Loucy (cell line): Measurements from ENCODE around the gene MCF2L2.
"Not testable (repeated sequence)": the region's sequence is repeated elsewhere in the genome, so short reads cannot be mapped to it uniquely, and the experiment has no call there.

ENCODE experiments used
- H2AFZ ChIP-seq: fragments of 200-600 bp; sonication (generic); 2 replicates; pipeline ENCODE4 v1.6.0; 2016; ENCODE audit warnings: antibody characterized with exemption, mild to moderate bottlenecking, low read length, moderate library complexity
- H3F3A ChIP-seq: fragments of 200-600 bp; 2 replicates; pipeline ENCODE4 v1.6.0; 2016; ENCODE audit warnings: antibody characterized with exemption, low read depth, mild to moderate bottlenecking
- H3K27me3 ChIP-seq: fragments of 200-600 bp; sonication (generic); 2 replicates; pipeline ENCODE4 v1.6.1; 2014; ENCODE audit warnings: low read length, mild to moderate bottlenecking; ENCODE audit not compliant: insufficient read depth, poor library complexity, severe bottlenecking
- H3K36me3 ChIP-seq: fragments of 200-600 bp; sonication (generic); 2 replicates; pipeline ENCODE4 v1.6.1; 2016; ENCODE audit warnings: low read length; ENCODE audit not compliant: insufficient read depth
- H3K4me1 ChIP-seq: fragments of 200-600 bp; sonication (generic); 2 replicates; pipeline ENCODE4 v1.5.1; 2014; ENCODE audit warnings: low read length, mild to moderate bottlenecking; ENCODE audit not compliant: insufficient read depth, poor library complexity, severe bottlenecking
- H3K4me2 ChIP-seq: fragments of 200-600 bp; sonication (generic); 2 replicates; pipeline ENCODE4 v1.6.0; 2014; ENCODE audit warnings: antibody characterized with exemption, low read length, low read depth, mild to moderate bottlenecking; ENCODE audit not compliant: poor library complexity, severe bottlenecking
- H3K4me3 ChIP-seq: fragments of 200-600 bp; sonication (generic); 2 replicates; pipeline ENCODE4 v1.5.1; 2014; ENCODE audit warnings: low read length, mild to moderate bottlenecking, mixed read lengths; ENCODE audit not compliant: poor library complexity, severe bottlenecking
- H3K79me2 ChIP-seq: fragments of 200-600 bp; sonication (generic); 2 replicates; pipeline ENCODE4 v1.6.1; 2014; ENCODE audit warnings: low read length; ENCODE audit not compliant: insufficient read depth
- H3K9ac ChIP-seq: fragments of 200-600 bp; sonication (generic); 2 replicates; pipeline ENCODE4 v1.6.0; 2014; ENCODE audit warnings: mild to moderate bottlenecking, low read depth, low read length, moderate library complexity; ENCODE audit not compliant: poor library complexity, severe bottlenecking
- H3K9me2 ChIP-seq: fragments of 200-600 bp; sonication (generic); replicated peaks from 2 replicates; pipeline ENCODE4 v1.6.1; 2016; ENCODE audit warnings: low read depth, low read length, mixed read lengths
- H3K9me3 ChIP-seq: fragments of 200-600 bp; sonication (generic); 2 replicates; pipeline ENCODE4 v1.6.1; 2014; ENCODE audit warnings: mild to moderate bottlenecking, antibody characterized with exemption, low read length, low read depth; ENCODE audit not compliant: insufficient read depth
- H4K20me1 ChIP-seq: fragments of 200-600 bp; sonication (generic); 2 replicates; pipeline ENCODE4 v1.6.0; 2014; ENCODE audit warnings: antibody characterized with exemption, low read length, mild to moderate bottlenecking; ENCODE audit not compliant: insufficient read depth, poor library complexity, severe bottlenecking
- EZH2phosphoT487 ChIP-seq: fragments of 200-600 bp; IDR thresholded peaks from 2 replicates; pipeline ENCODE4 v1.6.1; 2018; ENCODE audit warnings: antibody characterized with exemption, mild to moderate bottlenecking, moderate library complexity, borderline replicate concordance
- TF ChIP-seq, protein P1 (sequence below): fragments of 200-600 bp; sonication (generic); conservative IDR thresholded peaks from 2 replicates; pipeline ENCODE4 v1.5.1; 2014; ENCODE audit warnings: mild to moderate bottlenecking, antibody characterized with exemption, low read length

MCF2L2 gene

DNA sequence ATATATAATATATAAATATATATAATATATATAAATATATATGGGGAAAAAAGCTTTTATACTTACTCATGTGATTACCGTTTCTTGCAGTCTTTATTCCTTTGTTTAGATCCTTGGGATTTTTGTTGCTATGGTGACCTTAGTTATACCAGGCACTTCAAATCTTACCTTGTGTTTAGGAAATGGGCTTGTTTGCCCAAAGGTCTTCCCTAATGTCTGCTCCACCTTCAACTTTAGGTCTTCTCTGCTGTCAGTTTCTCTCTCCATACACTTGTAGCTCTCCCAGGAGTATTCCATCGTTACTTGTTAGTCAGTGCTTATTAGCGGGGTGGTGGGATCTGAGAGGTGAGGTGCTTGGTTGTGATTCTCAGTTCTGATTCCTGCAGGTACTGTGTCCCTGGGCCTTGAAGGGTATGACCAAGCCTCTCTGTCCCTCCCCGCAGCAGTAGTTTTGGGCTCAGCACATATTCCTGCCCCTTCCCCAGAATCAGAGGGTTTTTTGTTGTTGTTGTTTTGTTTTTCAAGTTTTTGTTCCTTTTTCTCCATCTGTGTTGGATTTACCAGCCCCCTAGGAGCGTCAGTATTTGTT is 256.3 kb downstream of the MCF2L2 start:
- no peaks in the 10 kb centered on the region for H3K9me3 ChIP-seq
- H3K4me2 ChIP-seq, result no peak overlapping the region
- no peaks in the 10 kb centered on the region for H3K4me1 ChIP-seq
- H3K4me3 ChIP-seq, result no peak overlapping the region
- H3K36me3 ChIP-seq, result no peaks in the 10 kb centered on the region
- no peak overlapping the region for H3K9ac ChIP-seq
- no peaks in the 10 kb centered on the region for H3K9me2 ChIP-seq
- H3K27me3 ChIP-seq, result no peaks in the 10 kb centered on the region
- H3F3A ChIP-seq, result no peaks in the 10 kb centered on the region
- no peaks in the 10 kb centered on the region for H3K79me2 ChIP-seq
- TF ChIP-seq, protein P1, sequence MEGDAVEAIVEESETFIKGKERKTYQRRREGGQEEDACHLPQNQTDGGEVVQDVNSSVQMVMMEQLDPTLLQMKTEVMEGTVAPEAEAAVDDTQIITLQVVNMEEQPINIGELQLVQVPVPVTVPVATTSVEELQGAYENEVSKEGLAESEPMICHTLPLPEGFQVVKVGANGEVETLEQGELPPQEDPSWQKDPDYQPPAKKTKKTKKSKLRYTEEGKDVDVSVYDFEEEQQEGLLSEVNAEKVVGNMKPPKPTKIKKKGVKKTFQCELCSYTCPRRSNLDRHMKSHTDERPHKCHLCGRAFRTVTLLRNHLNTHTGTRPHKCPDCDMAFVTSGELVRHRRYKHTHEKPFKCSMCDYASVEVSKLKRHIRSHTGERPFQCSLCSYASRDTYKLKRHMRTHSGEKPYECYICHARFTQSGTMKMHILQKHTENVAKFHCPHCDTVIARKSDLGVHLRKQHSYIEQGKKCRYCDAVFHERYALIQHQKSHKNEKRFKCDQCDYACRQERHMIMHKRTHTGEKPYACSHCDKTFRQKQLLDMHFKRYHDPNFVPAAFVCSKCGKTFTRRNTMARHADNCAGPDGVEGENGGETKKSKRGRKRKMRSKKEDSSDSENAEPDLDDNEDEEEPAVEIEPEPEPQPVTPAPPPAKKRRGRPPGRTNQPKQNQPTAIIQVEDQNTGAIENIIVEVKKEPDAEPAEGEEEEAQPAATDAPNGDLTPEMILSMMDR, result no peak
- no peak for TF ChIP-seq EZH2phosphoT487
- H2AFZ ChIP-seq, result no peak overlapping the region
- no peaks in the 10 kb centered on the region for H4K20me1 ChIP-seq

DNA sequence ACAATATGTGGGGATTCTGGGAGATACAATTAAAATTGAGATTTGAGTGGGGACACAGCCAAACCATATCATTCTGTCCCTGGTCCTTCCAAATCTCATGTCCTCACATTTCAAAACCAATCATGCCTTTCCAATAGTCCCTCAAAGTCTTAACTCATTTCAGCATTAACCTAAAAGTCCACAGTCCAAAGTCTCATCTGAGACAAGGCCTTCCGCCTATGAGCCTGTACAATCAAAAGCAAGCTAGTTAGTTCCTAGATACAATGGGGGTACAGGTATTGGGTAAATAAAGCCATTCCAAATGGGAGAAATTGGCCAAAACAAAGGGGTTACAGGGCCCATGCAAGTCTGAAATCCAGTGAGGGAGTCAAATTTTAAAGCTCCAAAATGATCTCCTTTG is 260.4 kb downstream of the MCF2L2 start:
- not testable (repeated sequence) for H3K4me2 ChIP-seq, H4K20me1 ChIP-seq, H3K9me2 ChIP-seq, H3K4me1 ChIP-seq, H3K9ac ChIP-seq, H2AFZ ChIP-seq, H3K4me3 ChIP-seq, H3K27me3 ChIP-seq, H3K9me3 ChIP-seq, H3F3A ChIP-seq, H3K79me2 ChIP-seq, H3K36me3 ChIP-seq

DNA sequence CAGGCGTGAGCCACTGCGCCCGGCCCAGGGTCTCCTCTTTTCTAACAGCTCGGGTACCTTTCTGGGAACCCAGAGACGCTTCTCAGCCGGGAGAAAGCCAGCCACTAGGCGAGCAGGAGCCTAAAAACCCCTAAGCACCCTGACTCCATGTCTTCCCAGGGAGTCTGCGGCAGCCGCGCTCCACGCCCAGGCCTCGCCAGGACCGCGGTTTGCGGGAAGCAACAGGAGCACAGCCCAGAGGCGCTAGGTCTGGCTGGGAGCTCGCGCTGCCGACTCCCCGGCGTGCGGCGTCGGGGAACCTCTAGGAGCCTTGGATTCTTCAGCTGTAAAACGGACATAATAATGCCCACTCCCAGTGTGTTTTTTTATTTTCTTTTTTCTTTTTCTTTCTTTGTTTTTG is 264.9 kb downstream of the MCF2L2 start:
- no peaks in the 10 kb centered on the region for H4K20me1 ChIP-seq
- peaks cover 7% of the 10 kb centered on the region for H3K4me1 ChIP-seq
- H3K36me3 ChIP-seq, result no peaks in the 10 kb centered on the region
- H3K79me2 ChIP-seq, result no peaks in the 10 kb centered on the region
- no peaks in the 10 kb centered on the region for H3K9me2 ChIP-seq
- no peaks in the 10 kb centered on the region for H3F3A ChIP-seq
- H3K4me2 ChIP-seq, result no peak overlapping the region
- peaks cover 7% of the 10 kb centered on the region for H3K27me3 ChIP-seq
- TF ChIP-seq, protein P1, result no peak
- TF ChIP-seq EZH2phosphoT487, result no peak
- no peak overlapping the region for H3K9ac ChIP-seq
- H3K4me3 ChIP-seq, result no peak overlapping the region
- H2AFZ ChIP-seq, result no peak overlapping the region
- H3K9me3 ChIP-seq, result no peaks in the 10 kb centered on the region
